ENCODE results near the gene SLC1A3.

SLC1A3 gene

GRCh38 chr5:36726317-36726716 lies 119.9 kb downstream of the SLC1A3 start:
- no peak overlapping the region for H3K4me2 ChIP-seq (ENCODE audit: low read depth, low read length, poor library complexity, severe bottlenecking)
- no peaks in the 10 kb centered on the region for H3K9me2 ChIP-seq (replicated peaks; ENCODE audit: low read depth, low read length)
- TF ChIP-seq, protein P1, sequence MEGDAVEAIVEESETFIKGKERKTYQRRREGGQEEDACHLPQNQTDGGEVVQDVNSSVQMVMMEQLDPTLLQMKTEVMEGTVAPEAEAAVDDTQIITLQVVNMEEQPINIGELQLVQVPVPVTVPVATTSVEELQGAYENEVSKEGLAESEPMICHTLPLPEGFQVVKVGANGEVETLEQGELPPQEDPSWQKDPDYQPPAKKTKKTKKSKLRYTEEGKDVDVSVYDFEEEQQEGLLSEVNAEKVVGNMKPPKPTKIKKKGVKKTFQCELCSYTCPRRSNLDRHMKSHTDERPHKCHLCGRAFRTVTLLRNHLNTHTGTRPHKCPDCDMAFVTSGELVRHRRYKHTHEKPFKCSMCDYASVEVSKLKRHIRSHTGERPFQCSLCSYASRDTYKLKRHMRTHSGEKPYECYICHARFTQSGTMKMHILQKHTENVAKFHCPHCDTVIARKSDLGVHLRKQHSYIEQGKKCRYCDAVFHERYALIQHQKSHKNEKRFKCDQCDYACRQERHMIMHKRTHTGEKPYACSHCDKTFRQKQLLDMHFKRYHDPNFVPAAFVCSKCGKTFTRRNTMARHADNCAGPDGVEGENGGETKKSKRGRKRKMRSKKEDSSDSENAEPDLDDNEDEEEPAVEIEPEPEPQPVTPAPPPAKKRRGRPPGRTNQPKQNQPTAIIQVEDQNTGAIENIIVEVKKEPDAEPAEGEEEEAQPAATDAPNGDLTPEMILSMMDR (conservative IDR thresholded peaks at IDR 0.05; ENCODE audit: low read length), result no peak
- TF ChIP-seq EZH2phosphoT487 (IDR thresholded peaks at IDR 0.05; ENCODE audit: borderline replicate concordance), result no peak
- H3K79me2 ChIP-seq (ENCODE audit: insufficient read depth, low read length), result peaks cover 28% of the 10 kb centered on the region
- H2AFZ ChIP-seq (ENCODE audit: low read length), result no peak overlapping the region
- H3K9me3 ChIP-seq (ENCODE audit: insufficient read depth, low read depth, low read length), result no peaks in the 10 kb centered on the region
- no peak overlapping the region for H3K4me3 ChIP-seq (ENCODE audit: low read length, poor library complexity, severe bottlenecking)
- H3K36me3 ChIP-seq (ENCODE audit: insufficient read depth, low read length), result no peaks in the 10 kb centered on the region
- no peak overlapping the region for H3K9ac ChIP-seq (ENCODE audit: low read depth, low read length, poor library complexity, severe bottlenecking)
- no peaks in the 10 kb centered on the region for H4K20me1 ChIP-seq (ENCODE audit: insufficient read depth, low read length, poor library complexity, severe bottlenecking)
- peaks cover 37% of the 10 kb centered on the region for H3K4me1 ChIP-seq (ENCODE audit: insufficient read depth, low read length, poor library complexity, severe bottlenecking)
- no peaks in the 10 kb centered on the region for H3F3A ChIP-seq (ENCODE audit: low read depth)
- H3K27me3 ChIP-seq (ENCODE audit: insufficient read depth, low read length, poor library complexity, severe bottlenecking), result no peaks in the 10 kb centered on the region

DNA sequence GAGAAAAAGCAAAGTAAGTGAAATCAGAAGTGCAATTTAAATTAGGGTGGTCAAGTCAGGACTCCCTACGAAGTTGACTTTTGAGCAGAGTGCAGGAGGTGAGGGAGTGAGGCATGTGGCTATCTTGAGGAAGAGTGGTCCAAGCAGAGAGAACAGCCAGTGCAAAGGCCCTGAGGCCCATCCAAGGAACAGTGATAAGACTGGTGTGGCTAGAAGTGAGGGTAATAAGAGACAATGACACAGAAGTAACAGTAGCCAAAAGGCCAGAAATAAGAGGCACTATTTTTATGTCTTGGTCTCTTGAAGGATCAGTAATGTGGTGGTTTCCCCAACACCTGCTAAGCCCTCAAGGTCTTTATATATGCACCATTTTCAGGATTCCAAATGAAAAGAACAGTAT lies 120.4 kb downstream of the SLC1A3 start:
- no peak overlapping the region for H2AFZ ChIP-seq (ENCODE audit: low read length)
- H3K4me1 ChIP-seq (ENCODE audit: insufficient read depth, low read length, poor library complexity, severe bottlenecking), result peaks cover 33% of the 10 kb centered on the region
- H3F3A ChIP-seq (ENCODE audit: low read depth), result no peaks in the 10 kb centered on the region
- no peaks in the 10 kb centered on the region for H3K27me3 ChIP-seq (ENCODE audit: insufficient read depth, low read length, poor library complexity, severe bottlenecking)
- no peak overlapping the region for H3K9ac ChIP-seq (ENCODE audit: low read depth, low read length, poor library complexity, severe bottlenecking)
- H3K9me2 ChIP-seq (replicated peaks; ENCODE audit: low read depth, low read length), result no peaks in the 10 kb centered on the region
- no peak overlapping the region for H3K4me2 ChIP-seq (ENCODE audit: low read depth, low read length, poor library complexity, severe bottlenecking)
- H3K4me3 ChIP-seq (ENCODE audit: low read length, poor library complexity, severe bottlenecking), result no peak overlapping the region
- H3K36me3 ChIP-seq (ENCODE audit: insufficient read depth, low read length), result no peaks in the 10 kb centered on the region
- TF ChIP-seq, protein P1 (conservative IDR thresholded peaks at IDR 0.05; ENCODE audit: low read length), result no peak
- no peaks in the 10 kb centered on the region for H3K9me3 ChIP-seq (ENCODE audit: insufficient read depth, low read depth, low read length)
- no peaks in the 10 kb centered on the region for H4K20me1 ChIP-seq (ENCODE audit: insufficient read depth, low read length, poor library complexity, severe bottlenecking)
- peaks cover 23% of the 10 kb centered on the region for H3K79me2 ChIP-seq (ENCODE audit: insufficient read depth, low read length)

DNA sequence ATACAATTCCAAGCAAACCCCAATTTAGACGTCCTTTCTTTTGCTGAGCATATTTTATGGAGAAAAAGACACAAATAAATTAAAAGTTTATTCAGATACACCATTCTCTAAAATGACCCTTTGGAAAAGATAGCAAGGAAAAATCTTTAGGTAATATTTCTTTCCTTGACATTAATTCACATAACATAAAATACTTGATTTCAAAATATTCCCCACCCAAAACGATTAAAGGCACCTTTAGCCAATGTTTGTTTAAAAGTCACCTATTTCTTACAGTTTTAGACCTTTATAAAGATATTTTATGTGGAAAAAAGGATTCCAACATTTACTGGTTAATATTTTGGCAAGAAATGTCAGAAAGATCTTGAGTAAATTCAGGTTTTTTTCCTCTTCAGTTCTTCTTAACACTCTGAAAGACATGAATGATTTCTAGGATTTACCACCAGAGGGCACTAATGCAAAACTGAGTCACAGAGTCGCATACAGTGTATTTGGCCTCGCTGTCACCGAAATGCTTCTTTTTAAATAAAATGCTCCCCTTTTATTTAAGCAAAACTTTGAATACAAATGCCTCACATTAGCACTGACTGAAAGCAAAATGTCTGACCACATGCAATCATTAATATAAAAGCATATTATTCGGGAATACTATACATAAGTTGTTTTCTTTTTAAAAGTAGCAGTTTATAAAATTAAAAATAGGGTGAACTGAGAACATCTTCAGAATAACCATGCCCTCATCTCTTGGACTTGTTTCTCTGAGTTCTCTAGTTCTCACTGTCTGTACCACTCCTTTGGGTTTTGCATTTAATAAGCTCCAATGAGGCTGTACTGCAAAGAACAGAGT lies 122.5 kb downstream of the SLC1A3 start:
- Histone ChIP-seq H3K4me2 (ENCODE audit: low read depth, low read length, poor library complexity, severe bottlenecking) (no peak overlapping the region), H3K79me2 (ENCODE audit: insufficient read depth, low read length) (peaks cover 2% of the 10 kb centered on the region), H3K4me1 (ENCODE audit: insufficient read depth, low read length, poor library complexity, severe bottlenecking) (peaks cover 11% of the 10 kb centered on the region), H2AFZ (ENCODE audit: low read length) (peak overlapping the region; percentile 29; the same call in 1 of the 2 replicates), H3F3A (ENCODE audit: low read depth) (no peaks in the 10 kb centered on the region), H3K27me3 (ENCODE audit: insufficient read depth, low read length, poor library complexity, severe bottlenecking) (no peaks in the 10 kb centered on the region), H3K4me3 (ENCODE audit: low read length, poor library complexity, severe bottlenecking) (no peak overlapping the region), H4K20me1 (ENCODE audit: insufficient read depth, low read length, poor library complexity, severe bottlenecking) (no peaks in the 10 kb centered on the region), H3K9ac (ENCODE audit: low read depth, low read length, poor library complexity, severe bottlenecking) (no peak overlapping the region), H3K36me3 (ENCODE audit: insufficient read depth, low read length) (no peaks in the 10 kb centered on the region), H3K9me3 (ENCODE audit: insufficient read depth, low read depth, low read length) (no peaks in the 10 kb centered on the region), H3K9me2 (replicated peaks; ENCODE audit: low read depth, low read length) (no peaks in the 10 kb centered on the region)
- TF ChIP-seq, protein P1 (conservative IDR thresholded peaks at IDR 0.05; ENCODE audit: low read length), result peak; percentile 79
- no peak for TF ChIP-seq EZH2phosphoT487 (IDR thresholded peaks at IDR 0.05; ENCODE audit: borderline replicate concordance)
